GM23338 (cell line): ENCODE results near the gene CTU2. TPM values are rescaled to one million over a fixed set of nuclear protein-coding genes. Genes with fewer than 3 reads are reported as not detected.

Experiments used
- ATAC-seq: fragments of 200-7000 bp; cut with Tn5 transposase; 3 replicates; pipeline ENCODE4 v1.9.1; 2020
- DNase-seq: peaks from one replicate; pipeline ENCODE4 v3.0.0-alpha.2; 2015; ENCODE audit warnings: low spot score
- H2AFZ ChIP-seq: fragments of 200-600 bp; sonication (generic); 2 replicates; pipeline ENCODE4 v1.8.0; 2016; ENCODE audit warnings: antibody characterized with exemption, mild to moderate bottlenecking, moderate library complexity
- H3F3A ChIP-seq: fragments of 200-600 bp; sonication (generic); replicated peaks from 2 replicates; pipeline ENCODE4 v1.8.0; 2017; ENCODE audit warnings: antibody characterized with exemption, mixed run types, low read depth
- H3K27ac ChIP-seq: fragments of 200-600 bp; sonication (generic); 2 replicates; pipeline ENCODE4 v1.6.1; 2016; ENCODE audit warnings: low read depth
- H3K27me3 ChIP-seq: fragments of 200-600 bp; sonication (generic); 2 replicates; pipeline ENCODE4 v1.8.0; 2016; ENCODE audit warnings: mild to moderate bottlenecking, mixed run types, moderate library complexity; ENCODE audit not compliant: insufficient read depth
- H3K36me3 ChIP-seq: fragments of 200-600 bp; sonication (generic); 2 replicates; pipeline ENCODE4 v1.8.0; 2016; ENCODE audit warnings: mild to moderate bottlenecking; ENCODE audit not compliant: insufficient read depth
- H3K4me1 ChIP-seq: fragments of 200-600 bp; sonication (generic); 2 replicates; pipeline ENCODE4 v1.8.0; 2016; ENCODE audit warnings: mild to moderate bottlenecking, moderate library complexity; ENCODE audit not compliant: insufficient read depth
- H3K4me2 ChIP-seq: fragments of 200-600 bp; sonication (generic); 2 replicates; pipeline ENCODE4 v1.7.1; 2017; ENCODE audit warnings: mixed run types
- H3K4me3 ChIP-seq: fragments of 200-600 bp; sonication (generic); 2 replicates; pipeline ENCODE4 v1.6.1; 2016; ENCODE audit warnings: mixed run types
- H3K79me2 ChIP-seq: fragments of 200-600 bp; sonication (generic); replicated peaks from 2 replicates; pipeline ENCODE4 v1.8.0; 2017; ENCODE audit warnings: mild to moderate bottlenecking; ENCODE audit not compliant: insufficient read depth
- H3K9me2 ChIP-seq: fragments of 200-600 bp; sonication (generic); 2 replicates; pipeline ENCODE4 v1.8.0; 2017; ENCODE audit not compliant: insufficient read depth
- H4K20me1 ChIP-seq: fragments of 200-600 bp; sonication (generic); replicated peaks from 2 replicates; pipeline ENCODE4 v1.8.0; 2017; ENCODE audit warnings: mild to moderate bottlenecking; ENCODE audit not compliant: insufficient read depth
- H3K27ac Mint-ChIP-seq: 2 replicates; pipeline ENCODE4 v1.8.0; 2020; ENCODE audit warnings: inconsistent platforms, mild to moderate bottlenecking, moderate library complexity, mixed read lengths
- H3K27me3 Mint-ChIP-seq: 3 replicates; pipeline ENCODE4 v1.8.0; 2022; ENCODE audit warnings: low read depth, mild to moderate bottlenecking, moderate library complexity, mixed read lengths, inconsistent platforms; ENCODE audit not compliant: insufficient read depth, poor library complexity
- H3K36me3 Mint-ChIP-seq: 3 replicates; pipeline ENCODE4 v1.8.0; 2021; ENCODE audit warnings: low read depth, mild to moderate bottlenecking, inconsistent platforms, moderate library complexity, mixed read lengths
- H3K4me1 Mint-ChIP-seq: 3 replicates; pipeline ENCODE4 v1.8.0; 2020; ENCODE audit warnings: mild to moderate bottlenecking, inconsistent platforms, mixed read lengths
- H3K4me3 Mint-ChIP-seq: 3 replicates; pipeline ENCODE4 v1.8.0; 2021; ENCODE audit warnings: moderate library complexity, mild to moderate bottlenecking, inconsistent platforms, mixed read lengths
- H3K9me3 Mint-ChIP-seq: 3 replicates; pipeline ENCODE4 v1.8.0; 2020; ENCODE audit warnings: moderate library complexity, mild to moderate bottlenecking, inconsistent platforms, mixed read lengths
- CREB1 ChIP-seq: fragments of 250-450 bp; sonication (Bioruptor Pico); IDR thresholded peaks from 2 replicates; pipeline ENCODE4 v1.5.0; 2020; ENCODE audit warnings: low read depth, mild to moderate bottlenecking, moderate library complexity
- CTCF ChIP-seq, 2 experiments: fragments of 200-600 bp in 1 of 2; sonication (generic) in 1 of 2; conservative IDR thresholded peaks; 2 replicates each; pipeline versions ENCODE4 v1.5.1 to v1.6.1; 2016 to 2017; ENCODE audit warnings: antibody characterized with exemption in 2 of 2, low read depth in 2 of 2, mild to moderate bottlenecking in 2 of 2, moderate library complexity in 1 of 2
- EZH2 ChIP-seq: fragments of 200-600 bp; sonication (generic); IDR thresholded peaks from one replicate; pipeline ENCODE4 v1.8.0; 2017; ENCODE audit warnings: antibody characterized with exemption, mild to moderate bottlenecking, low read depth; ENCODE audit not compliant: unreplicated experiment
- EZH2phosphoT487 ChIP-seq: fragments of 200-600 bp; sonication (generic); IDR thresholded peaks from one replicate; pipeline ENCODE4 v1.8.1; 2018; ENCODE audit warnings: antibody characterized with exemption; ENCODE audit not compliant: unreplicated experiment
- JUNB ChIP-seq: IDR thresholded peaks from one replicate; pipeline ENCODE4 v1.6.1; 2016; ENCODE audit warnings: antibody characterized with exemption; ENCODE audit not compliant: unreplicated experiment
- NANOG ChIP-seq: IDR thresholded peaks from 2 replicates; pipeline ENCODE4 v1.6.1; 2016; ENCODE audit warnings: antibody characterized with exemption, borderline replicate concordance
- REST ChIP-seq: IDR thresholded peaks from one replicate; pipeline ENCODE4 v1.6.1; 2018; ENCODE audit warnings: antibody characterized with exemption; ENCODE audit not compliant: unreplicated experiment
- ZNF114 ChIP-seq: fragments of 250-450 bp; sonication (Bioruptor Pico); IDR thresholded peaks from 2 replicates; pipeline ENCODE4 v1.5.0; 2020; ENCODE audit warnings: mild to moderate bottlenecking, moderate library complexity
- ZNF331 ChIP-seq: fragments of 250-450 bp; sonication (Bioruptor Pico); IDR thresholded peaks from 2 replicates; pipeline ENCODE4 v1.5.0; 2020; ENCODE audit warnings: low read depth, mild to moderate bottlenecking, moderate library complexity
- ZNF462 ChIP-seq: fragments of 250-450 bp; sonication (Bioruptor Pico); IDR thresholded peaks from 2 replicates; pipeline ENCODE4 v1.5.0; 2020; ENCODE audit warnings: mild to moderate bottlenecking, moderate library complexity
- polyA plus RNA-seq: library from polyadenylated mRNA; unstranded; fragments of >200 nt; fragmentation: Nextera tagmentation; extraction: Ambion mirVana; gene quantifications from 2 replicates; pipeline ENCODE4 v1.2.1, GENCODE V29; 2016
- total RNA-seq: library from RNA; depleted of rRNA; stranded (reverse); fragments of >200 nt; shearing (Covaris generic); gene quantifications from 2 replicates; pipeline ENCODE4 v1.2.3, GENCODE V29; 2014

Gene CTU2
- total and polyA plus RNA-seq, 2 experiments from 2014 or later, result 22.3 to 25.7 TPM

GRCh38 chr16:88760424-88761142, 54.3 kb downstream of the CTU2 start:
- Histone ChIP-seq H3K27me3 (no peaks in the 10 kb centered on the region), H3K79me2 (peaks cover 12% of the 10 kb centered on the region), H4K20me1 (no peaks in the 10 kb centered on the region), H3F3A (peaks cover 9% of the 10 kb centered on the region; the same call in 1 of the 2 replicates), H3K36me3 (no peaks in the 10 kb centered on the region), H3K4me3 (no peak overlapping the region), H3K9me2 (no peaks in the 10 kb centered on the region), H3K4me1 (peaks cover 9% of the 10 kb centered on the region), H2AFZ (no peak overlapping the region), H3K4me2 (no peak overlapping the region), H3K27ac (no peak overlapping the region)
- no peaks in the 10 kb centered on the region; the same call in 2 of the 3 replicates for H3K36me3 Mint-ChIP-seq
- no peak overlapping the region for H3K4me3 Mint-ChIP-seq
- H3K27ac Mint-ChIP-seq, result peak overlapping the region; percentile 52; the same call in 1 of the 2 replicates
- peaks cover 46% of the 10 kb centered on the region for H3K4me1 Mint-ChIP-seq
- DNase-seq (no peak), ATAC-seq (no peak)
- H3K9me3 Mint-ChIP-seq, result no peaks in the 10 kb centered on the region
- TF ChIP-seq ZNF462 (no peak), EZH2phosphoT487 (no peak), REST (no peak), CTCF (conservative IDR thresholded peaks at IDR 0.05; ENCODE audit: low read depth in 2 of 2) (no peak), EZH2 (no peak), JUNB (no peak), CREB1 (no peak), ZNF114 (no peak), ZNF331 (no peak), NANOG (no peak)
- peaks cover 25% of the 10 kb centered on the region for H3K27me3 Mint-ChIP-seq
